OCI-LY7 (cell line): ENCODE data around the gene PM20D2. TPM values are rescaled to one million over a fixed set of nuclear protein-coding genes. Genes with fewer than 3 reads are reported as not detected.

Source experiments
- BruUV-seq: library from RNA; stranded (reverse); fragments of 400-500 nt; replicated peaks from 2 replicates; lab custom pipeline; 2021; lab: Mats Ljungman, UMichigan
- CTCF ChIA-PET: fragments of 300-600 bp; sonication (Branson Sonifier 250); formaldehyde crosslinking; loops from one replicate; lab custom pipeline; 2022; ENCODE audit warnings: antibody characterized with exemption; ENCODE audit not compliant: unreplicated experiment; lab: Charles Lee
- POLR2A ChIA-PET: fragments of 300-600 bp; sonication (Branson Sonifier 250); formaldehyde crosslinking; loops from one replicate; lab custom pipeline; 2022; ENCODE audit warnings: antibody characterized with exemption; lab: Charles Lee
- DNase-seq: peaks from one replicate; pipeline ENCODE4 v3.0.0-alpha.2; 2015; ENCODE audit warnings: low spot score
- H2AFZ ChIP-seq: fragments of 200-600 bp; sonication (generic), shearing (Covaris generic); 2 replicates; pipeline ENCODE4 v1.6.1; 2014; ENCODE audit warnings: mild to moderate bottlenecking, antibody characterized with exemption, low read length, moderate library complexity
- H3K27ac ChIP-seq: fragments of 200-600 bp; sonication (generic); 2 replicates; pipeline ENCODE4 v1.5.1; 2014; ENCODE audit warnings: mixed run types, low read depth, mild to moderate bottlenecking, moderate library complexity, low read length, inconsistent platforms; ENCODE audit not compliant: poor library complexity, severe bottlenecking
- H3K36me3 ChIP-seq: fragments of 200-600 bp; sonication (generic); 2 replicates; pipeline ENCODE4 v1.6.1; 2014; ENCODE audit warnings: mild to moderate bottlenecking, antibody characterized with exemption, low read length, moderate library complexity, mixed read lengths; ENCODE audit not compliant: insufficient read depth
- H3K4me1 ChIP-seq: fragments of 200-600 bp; sonication (generic); 2 replicates; pipeline ENCODE4 v1.5.1; 2014; ENCODE audit warnings: mild to moderate bottlenecking, low read length; ENCODE audit not compliant: insufficient read depth, poor library complexity, severe bottlenecking
- H3K4me2 ChIP-seq: fragments of 200-600 bp; sonication (generic); 2 replicates; pipeline ENCODE4 v1.6.1; 2014; ENCODE audit warnings: mild to moderate bottlenecking, low read length
- H3K4me3 ChIP-seq: fragments of 200-600 bp; sonication (generic); 2 replicates; pipeline ENCODE4 v1.5.1; 2014; ENCODE audit warnings: mild to moderate bottlenecking, low read depth, low read length; ENCODE audit not compliant: poor library complexity, severe bottlenecking
- H3K79me2 ChIP-seq: fragments of 200-600 bp; sonication (generic); 2 replicates; pipeline ENCODE4 v1.6.1; 2016; ENCODE audit warnings: low read depth, mild to moderate bottlenecking, low read length, moderate library complexity, mixed read lengths; ENCODE audit not compliant: insufficient read depth
- H3K9me2 ChIP-seq: fragments of 200-600 bp; sonication (generic); 2 replicates; pipeline ENCODE4 v1.6.1; 2016; ENCODE audit warnings: mild to moderate bottlenecking, low read length, mixed read lengths; ENCODE audit not compliant: insufficient read depth
- H3K9me3 ChIP-seq: fragments of 200-600 bp; sonication (generic); 2 replicates; pipeline ENCODE4 v1.6.1; 2014; ENCODE audit warnings: mild to moderate bottlenecking, mixed run types, low read length, mixed read lengths
- H4K20me1 ChIP-seq: fragments of 200-600 bp; sonication (generic); 2 replicates; pipeline ENCODE4 v1.6.1; 2014; ENCODE audit warnings: mild to moderate bottlenecking, antibody characterized with exemption, low read length, moderate library complexity, mixed read lengths; ENCODE audit not compliant: insufficient read depth
- CTCF ChIP-seq: fragments of 200-600 bp; sonication (generic); conservative IDR thresholded peaks from 2 replicates; pipeline ENCODE4 v1.5.1; 2014; ENCODE audit warnings: mild to moderate bottlenecking, antibody characterized with exemption, low read length, moderate library complexity, mixed read lengths
- EZH2phosphoT487 ChIP-seq: fragments of 200-600 bp; sonication (generic); IDR thresholded peaks from 2 replicates; pipeline ENCODE4 v1.6.1; 2018; ENCODE audit warnings: low read depth, borderline replicate concordance, mild to moderate bottlenecking, mixed run types, antibody characterized with exemption, low read length, moderate library complexity, mixed read lengths
- intact Hi-C: fragments of 100-400 bp; cut with micrococcal nuclease; formaldehyde crosslinking; loops from one replicate; pipeline ENCODE4 v1.10.0; 2022; ENCODE audit not compliant: unreplicated experiment
- total RNA-seq, 2 experiments: library from RNA; depleted of rRNA in 1 of 2; stranded (reverse); fragments of >200 nt in 1 of 2; shearing (Covaris generic) in 1 of 2; gene quantifications; 2 replicates each; pipeline ENCODE4 v1.2.3, GENCODE V29; 2014 to 2022

Gene PM20D2
- total RNA-seq, 2 experiments from 2014 or later, result 35.1 to 36.1 TPM

DNA sequence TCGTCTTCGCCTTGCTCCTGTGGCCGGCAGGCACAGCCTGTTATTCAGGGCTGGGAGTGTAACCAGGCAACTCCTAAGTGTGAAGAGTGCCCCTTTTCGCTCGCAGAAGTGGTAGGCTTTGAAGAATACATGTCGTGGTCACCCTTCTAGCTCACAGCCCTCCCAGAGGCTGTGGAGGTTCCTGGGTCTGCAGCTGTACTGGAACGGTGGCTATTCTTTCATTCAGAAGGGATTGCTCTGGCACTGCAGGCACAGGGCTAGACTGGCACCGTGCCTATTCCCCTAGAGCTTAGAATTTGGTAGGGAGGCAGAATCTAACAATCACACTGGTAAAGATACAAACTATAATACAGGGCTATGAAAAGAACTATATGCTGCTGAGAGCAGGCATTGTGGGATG, 26.9 kb upstream of the PM20D2 start:
- CTCF ChIA-PET, result interaction anchor here (0.6 kb wide), 1 partner anchor 243 kb away, joined by 3 read pairs; no protein-coding TSS in a partner anchor
- TF ChIP-seq EZH2phosphoT487 (no peak), CTCF (no peak)
- no TSS peak for BruUV-seq
- Histone ChIP-seq H3K36me3 (no peaks in the 10 kb centered on the region), H2AFZ (no peak overlapping the region), H3K27ac (no peak overlapping the region), H3K79me2 (no peaks in the 10 kb centered on the region), H3K4me1 (no peaks in the 10 kb centered on the region), H3K9me3 (no peaks in the 10 kb centered on the region), H3K9me2 (no peaks in the 10 kb centered on the region), H4K20me1 (no peaks in the 10 kb centered on the region), H3K4me3 (no peak overlapping the region), H3K4me2 (no peak overlapping the region)
- no peak for DNase-seq
- POLR2A ChIA-PET, result interaction anchor here (0.6 kb wide), 1 partner anchor 1492 kb away, joined by 5 read pairs; no protein-coding TSS in a partner anchor
- intact Hi-C loops, result no loop called here

- POLR2A ChIA-PET, result interaction anchor here (1.1 to 1.5 kb wide), 3 partner anchors 21 to 38 kb away, joined by 3 to 7 read pairs (median 5); no protein-coding TSS in a partner anchor
- H3K4me1 ChIP-seq, result no peaks in the 10 kb centered on the region
- DNase-seq, result no peak
- no peak overlapping the region for H3K4me3 ChIP-seq
- CTCF ChIA-PET, result interaction anchor here (0.6 kb wide), 1 partner anchor 607 kb away, joined by 3 read pairs; no protein-coding TSS in a partner anchor
- no peak overlapping the region for H3K4me2 ChIP-seq
- no peaks in the 10 kb centered on the region for H4K20me1 ChIP-seq
- H3K36me3 ChIP-seq, result no peaks in the 10 kb centered on the region
- intact Hi-C loops, result no loop called here
- H3K79me2 ChIP-seq, result no peaks in the 10 kb centered on the region
- H3K9me3 ChIP-seq, result no peaks in the 10 kb centered on the region
- TF ChIP-seq CTCF, result no peak
- TF ChIP-seq EZH2phosphoT487, result no peak
- H2AFZ ChIP-seq, result no peak overlapping the region
- no peak overlapping the region for H3K27ac ChIP-seq
- no peaks in the 10 kb centered on the region for H3K9me2 ChIP-seq
- no TSS peak for BruUV-seq
Observed at GRCh38 chr6:89120371-89120770, 25.5 kb upstream of the PM20D2 start.

- Histone ChIP-seq H3K79me2 (no peaks in the 10 kb centered on the region), H3K4me2 (no peak overlapping the region), H3K4me3 (no peak overlapping the region), H2AFZ (no peak overlapping the region), H3K9me2 (no peaks in the 10 kb centered on the region), H3K4me1 (no peaks in the 10 kb centered on the region), H3K27ac (no peak overlapping the region), H3K36me3 (no peaks in the 10 kb centered on the region), H3K9me3 (no peaks in the 10 kb centered on the region), H4K20me1 (no peaks in the 10 kb centered on the region)
- ChIA-PET CTCF (no interaction called here), POLR2A (interaction anchor here (0.6 to 0.7 kb wide), 2 partner anchors 14 to 244 kb away, joined by 3 read pairs; no protein-coding TSS in a partner anchor)
- intact Hi-C loops, result loop anchor here (1.0 to 2.0 kb wide), 3 partner anchors 120 to 246 kb away; no protein-coding TSS in a partner anchor
- no peak for DNase-seq
- TF ChIP-seq EZH2phosphoT487 (no peak), CTCF (no peak)
- no TSS peak for BruUV-seq
Observed at GRCh38 chr6:89121934-89122333, 23.9 kb upstream of the PM20D2 start.
